ENCODE results near the gene ODC1. TPM values are rescaled to one million over a fixed set of nuclear protein-coding genes. Genes with fewer than 3 reads are reported as not detected.

ODC1 gene
- total and polyA plus RNA-seq, 10 donors = 28.9 to 84.3 (median 63.4) TPM

- intact Hi-C loops (cut with DNase I; ENCODE audit: low total_unique reads) = no loop called here
- no peaks in the 10 kb centered on the region for H3K27me3 ChIP-seq (replicated peaks in 1 of 7)
- TF ChIP-seq CTCF (IDR thresholded peaks at IDR 0.05 in 8 of 11, conservative IDR thresholded peaks at IDR 0.05 in 3 of 11) (no peak), POLR2A (IDR thresholded peaks at IDR 0.05) (no peak), POLR2AphosphoS5 (IDR thresholded peaks at IDR 0.05) (no peak)
- H3K36me3 ChIP-seq = peaks cover 0 to 27% (median 0%) of the 10 kb centered on the region in 6 donors
- H3K9me3 ChIP-seq = peaks cover 0 to 4% (median 0%) of the 10 kb centered on the region in 8 donors
- no peak for DNase-seq
- H3K4me3 ChIP-seq = no peak overlapping the region
- H3K4me1 ChIP-seq = peaks cover 8 to 71% (median 30%) of the 10 kb centered on the region in 6 donors
- H3K27ac ChIP-seq = peak overlapping the region in 1 of 8 donors; percentile 30
- 80 to 85% (median 83%) methylated on average over 3 to 7 of the region's 7 CpGs for WGBS, 5 donors
Measured at GRCh38 chr2:10413991-10414451, 34.1 kb downstream of the ODC1 start.

GRCh38 chr2:10413503-10413902 is 34.6 kb downstream of the ODC1 start:
- peaks cover 0 to 4% (median 0%) of the 10 kb centered on the region in 8 donors for H3K9me3 ChIP-seq
- peaks cover 0 to 25% (median 0%) of the 10 kb centered on the region in 6 donors for H3K36me3 ChIP-seq
- H3K4me1 ChIP-seq = peaks cover 13 to 74% (median 35%) of the 10 kb centered on the region in 6 donors
- WGBS, 5 donors = 94 to 99% (median 96%) methylated on average over 8 to 10 of the region's 10 CpGs
- DNase-seq = no peak
- TF ChIP-seq POLR2AphosphoS5 (IDR thresholded peaks at IDR 0.05) (peak in 1 of 3 donors; percentile 12), CTCF (IDR thresholded peaks at IDR 0.05 in 8 of 11, conservative IDR thresholded peaks at IDR 0.05 in 3 of 11) (no peak)
- H3K27ac ChIP-seq = peak overlapping the region in 1 of 8 donors; percentile 30
- no peaks in the 10 kb centered on the region for H3K27me3 ChIP-seq (replicated peaks in 1 of 7)
- intact Hi-C loops (cut with DNase I; ENCODE audit: low total_unique reads) = no loop called here
- H3K4me3 ChIP-seq = no peak overlapping the region

- TF ChIP-seq CTCF (IDR thresholded peaks at IDR 0.05 in 8 of 11, conservative IDR thresholded peaks at IDR 0.05 in 3 of 11) (no peak), POLR2AphosphoS5 (IDR thresholded peaks at IDR 0.05) (no peak), POLR2A (IDR thresholded peaks at IDR 0.05) (no peak)
- H3K27me3 ChIP-seq (replicated peaks in 1 of 7) = no peaks in the 10 kb centered on the region
- H3K27ac ChIP-seq = peak overlapping the region in 2 of 8 donors; percentile 5 to 94
- peaks cover 0 to 4% (median 0%) of the 10 kb centered on the region in 8 donors for H3K9me3 ChIP-seq
- peaks cover 0 to 25% (median 0%) of the 10 kb centered on the region in 6 donors for H3K36me3 ChIP-seq
- 87 to 96% (median 91%) methylated on average over 3 of the region's 3 CpGs for WGBS, 5 donors
- peaks cover 24 to 79% (median 46%) of the 10 kb centered on the region in 6 donors for H3K4me1 ChIP-seq
- H3K4me3 ChIP-seq = no peak overlapping the region
- intact Hi-C loops (cut with DNase I; ENCODE audit: low total_unique reads) = no loop called here
- DNase-seq = no peak
Measured at GRCh38 chr2:10412380-10412779, 35.7 kb downstream of the ODC1 start.

GRCh38 chr2:10411557-10411956 is 36.6 kb downstream of the ODC1 start:
- no peak for DNase-seq
- Histone ChIP-seq H3K4me1 (peaks cover 32 to 87% (median 54%) of the 10 kb centered on the region in 6 donors), H3K27me3 (replicated peaks in 1 of 7) (no peaks in the 10 kb centered on the region), H3K36me3 (peaks cover 0 to 26% (median 0%) of the 10 kb centered on the region in 6 donors), H3K27ac (peak overlapping the region in 4 of 8 donors; percentile 87 to 94 (median 90)), H3K9me3 (peaks cover 0 to 4% (median 0%) of the 10 kb centered on the region in 8 donors), H3K4me3 (no peak overlapping the region)
- WGBS, 5 donors = 83 to 98% (median 93%) methylated on average over 5 to 8 of the region's 8 CpGs
- no peak for TF ChIP-seq POLR2A (IDR thresholded peaks at IDR 0.05)
- TF ChIP-seq POLR2AphosphoS5 (IDR thresholded peaks at IDR 0.05) = no peak
- TF ChIP-seq CTCF (IDR thresholded peaks at IDR 0.05 in 8 of 11, conservative IDR thresholded peaks at IDR 0.05 in 3 of 11) = no peak
- intact Hi-C loops (cut with DNase I; ENCODE audit: low total_unique reads) = no loop called here

All from spleen (tissue), 11 donors.